Mesenchymal stem cell (in vitro differentiated cells and primary cell): ENCODE measurements around the gene PDE8A.
A peak's percentile ranks its signal among the peaks of the same experiment; 100 is the strongest.

Experiments used
- DNase-seq: peaks from one replicate; pipeline ENCODE4 v3.0.0-alpha.2; 2013
- H2AFZ ChIP-seq: one replicate; pipeline ENCODE4 v1.6.1; 2013; ENCODE audit warnings: low read depth, mild to moderate bottlenecking, control low read depth, inconsistent platforms, low read length, moderate library complexity
- H2AK5ac ChIP-seq: 2 replicates; pipeline ENCODE4 v1.6.1; 2013; ENCODE audit warnings: low read length, moderate library complexity, mild to moderate bottlenecking, inconsistent platforms; ENCODE audit not compliant: severe bottlenecking
- H2BK120ac ChIP-seq: one replicate; pipeline ENCODE4 v1.6.1; 2013; ENCODE audit warnings: low read depth, mild to moderate bottlenecking, inconsistent platforms, low read length, moderate library complexity
- H2BK12ac ChIP-seq, 2 experiments: one replicate each; pipeline ENCODE4 v1.6.1; 2013; ENCODE audit warnings: inconsistent platforms in 2 of 2, low read length in 2 of 2, mild to moderate bottlenecking in 2 of 2, moderate library complexity in 2 of 2, control low read depth in 1 of 2
- H2BK15ac ChIP-seq: one replicate; pipeline ENCODE4 v1.6.1; 2013; ENCODE audit warnings: mild to moderate bottlenecking, low read depth, inconsistent platforms; ENCODE audit not compliant: poor library complexity, severe bottlenecking
- H2BK5ac ChIP-seq: 2 replicates; pipeline ENCODE4 v1.6.1; 2013; ENCODE audit warnings: low read depth, mild to moderate bottlenecking, low read length, control low read depth, inconsistent platforms; ENCODE audit not compliant: poor library complexity, severe bottlenecking
- H3K14ac ChIP-seq, 2 experiments: one replicate each; pipeline ENCODE4 v1.6.1; 2013; ENCODE audit warnings: inconsistent platforms in 2 of 2, low read length in 2 of 2, control low read depth in 1 of 2, mild to moderate bottlenecking in 1 of 2, moderate library complexity in 1 of 2
- H3K18ac ChIP-seq, 2 experiments: one replicate each; pipeline ENCODE4 v1.6.1; 2013; ENCODE audit warnings: inconsistent platforms in 2 of 2, low read length in 2 of 2, control low read depth in 1 of 2, low read depth in 1 of 2, mild to moderate bottlenecking in 1 of 2
- H3K23ac ChIP-seq, 2 experiments: one replicate each; pipeline ENCODE4 v1.6.1; 2013; ENCODE audit warnings: inconsistent platforms in 2 of 2, low read length in 2 of 2, mild to moderate bottlenecking in 2 of 2, moderate library complexity in 2 of 2, control low read depth in 1 of 2
- H3K27ac ChIP-seq: 2 replicates; pipeline ENCODE4 v1.5.1; 2013; ENCODE audit warnings: mild to moderate bottlenecking, moderate library complexity, low read length, control low read depth, inconsistent platforms; ENCODE audit not compliant: poor library complexity, severe bottlenecking
- H3K27me3 ChIP-seq, 2 experiments: 2 replicates each; pipeline versions ENCODE4 v1.6.1 to v1.7.0; 2013; ENCODE audit warnings: low read length in 2 of 2, mild to moderate bottlenecking in 2 of 2, moderate library complexity in 2 of 2, control low read depth in 1 of 2, inconsistent platforms in 1 of 2; ENCODE audit not compliant: control insufficient read depth in 1 of 2, insufficient read depth in 1 of 2
- H3K36me3 ChIP-seq, 2 experiments: 2 replicates each; pipeline versions ENCODE4 v1.6.1 to v1.7.0; 2013; ENCODE audit warnings: low read length in 2 of 2, control low read depth in 1 of 2, inconsistent platforms in 1 of 2, low read depth in 1 of 2, mild to moderate bottlenecking in 1 of 2; ENCODE audit not compliant: insufficient read depth in 2 of 2, control insufficient read depth in 1 of 2
- H3K4ac ChIP-seq, 2 experiments: one replicate each; pipeline ENCODE4 v1.6.1; 2013; ENCODE audit warnings: inconsistent platforms in 2 of 2, low read length in 2 of 2, mild to moderate bottlenecking in 2 of 2, moderate library complexity in 2 of 2, control low read depth in 1 of 2, low read depth in 1 of 2
- H3K4me1 ChIP-seq: 2 replicates; pipeline ENCODE4 v1.6.1; 2013; ENCODE audit warnings: low read depth, low read length, control low read depth; ENCODE audit not compliant: control insufficient read depth, insufficient read depth
- H3K4me2 ChIP-seq: 2 replicates; pipeline ENCODE4 v1.6.1; 2013; ENCODE audit warnings: low read length, mild to moderate bottlenecking, inconsistent platforms; ENCODE audit not compliant: poor library complexity, severe bottlenecking
- H3K4me3 ChIP-seq, 2 experiments: 2 replicates each; pipeline versions ENCODE4 v1.5.1 to v1.7.0; 2013; ENCODE audit warnings: low read length in 2 of 2, mild to moderate bottlenecking in 2 of 2, control low read depth in 1 of 2, low read depth in 1 of 2; ENCODE audit not compliant: insufficient read depth in 1 of 2
- H3K79me1 ChIP-seq: replicated peaks from 2 replicates; pipeline ENCODE4 v1.6.1; 2013; ENCODE audit warnings: mild to moderate bottlenecking, control low read depth, low read length, inconsistent platforms; ENCODE audit not compliant: poor library complexity, severe bottlenecking
- H3K9ac ChIP-seq: 2 replicates; pipeline ENCODE4 v1.7.0; 2013; ENCODE audit warnings: mild to moderate bottlenecking, low read length, moderate library complexity
- H3K9me3 ChIP-seq: 2 replicates; pipeline ENCODE4 v1.7.0; 2013; ENCODE audit warnings: mild to moderate bottlenecking, low read length; ENCODE audit not compliant: control insufficient read depth
- H4K8ac ChIP-seq: one replicate; pipeline ENCODE4 v1.6.1; 2013; ENCODE audit warnings: inconsistent platforms, mild to moderate bottlenecking, low read length, moderate library complexity
- H4K91ac ChIP-seq: one replicate; pipeline ENCODE4 v1.6.1; 2013; ENCODE audit warnings: mild to moderate bottlenecking, low read length, inconsistent platforms
- WGBS: methylation state at CpG from one replicate; pipeline ENCODE4 v1.1.7; 2013; ENCODE audit warnings: mixed read lengths; 5-methylcytosine and 5-hydroxymethylcytosine counted together

The PDE8A gene

GRCh38 chr15:84946772-84947489 lies 34.7 kb upstream of the PDE8A start:
- no peak overlapping the region for H3K9ac ChIP-seq
- H3K79me1 ChIP-seq = no peaks in the 10 kb centered on the region
- peak overlapping the region; percentile 6 for H4K91ac ChIP-seq
- no peak overlapping the region for H2AK5ac ChIP-seq
- H2BK5ac ChIP-seq = no peak overlapping the region
- H3K4me1 ChIP-seq = no peaks in the 10 kb centered on the region
- no peak overlapping the region for H3K23ac ChIP-seq
- H3K27ac ChIP-seq = no peak overlapping the region
- no peak overlapping the region for H4K8ac ChIP-seq
- no peak overlapping the region for H2BK120ac ChIP-seq
- no peaks in the 10 kb centered on the region for H3K27me3 ChIP-seq
- no peaks in the 10 kb centered on the region for H3K9me3 ChIP-seq
- H2BK15ac ChIP-seq = peak overlapping the region; percentile 12
- H3K4me3 ChIP-seq = no peak overlapping the region
- no peak overlapping the region for H3K18ac ChIP-seq
- H3K14ac ChIP-seq = peak overlapping the region in 1 of 2 experiments; percentile 9
- DNase-seq = no peak
- no peak overlapping the region for H3K4ac ChIP-seq
- H3K36me3 ChIP-seq = no peaks in the 10 kb centered on the region
- H2AFZ ChIP-seq = no peak overlapping the region
- no peak overlapping the region for H2BK12ac ChIP-seq
- 89% methylated on average over 5 of the region's 5 CpGs for WGBS
- no peak overlapping the region for H3K4me2 ChIP-seq

- Histone ChIP-seq H3K18ac (no peak overlapping the region), H3K23ac (no peak overlapping the region), H3K4ac (no peak overlapping the region), H2BK120ac (no peak overlapping the region), H3K4me3 (peak overlapping the region in 1 of 2 experiments; percentile 56), H4K8ac (no peak overlapping the region), H3K9ac (peak overlapping the region; percentile 61), H3K14ac (no peak overlapping the region), H3K4me2 (no peak overlapping the region), H3K4me1 (no peaks in the 10 kb centered on the region), H4K91ac (no peak overlapping the region), H2AFZ (no peak overlapping the region), H2BK12ac (no peak overlapping the region), H3K27ac (no peak overlapping the region), H2BK5ac (no peak overlapping the region), H3K79me1 (no peaks in the 10 kb centered on the region), H3K36me3 (no peaks in the 10 kb centered on the region), H2AK5ac (no peak overlapping the region), H2BK15ac (peak overlapping the region; percentile 21), H3K9me3 (no peaks in the 10 kb centered on the region), H3K27me3 (no peaks in the 10 kb centered on the region)
- peak; percentile 72 for DNase-seq
- 74% methylated on average over 4 of the region's 4 CpGs for WGBS
Measured at GRCh38 chr15:84947947-84948830, 33.5 kb upstream of the PDE8A start.

- Histone ChIP-seq H3K18ac (no peak overlapping the region), H2AK5ac (no peak overlapping the region), H3K27ac (no peak overlapping the region), H3K9ac (peak overlapping the region; percentile 61), H3K14ac (no peak overlapping the region), H3K27me3 (no peaks in the 10 kb centered on the region), H2BK12ac (no peak overlapping the region), H3K4me1 (no peaks in the 10 kb centered on the region), H2BK120ac (no peak overlapping the region), H3K4me3 (peak overlapping the region in 1 of 2 experiments; percentile 56), H3K9me3 (no peaks in the 10 kb centered on the region), H3K23ac (no peak overlapping the region), H2BK15ac (no peak overlapping the region), H3K36me3 (no peaks in the 10 kb centered on the region), H3K79me1 (no peaks in the 10 kb centered on the region), H3K4ac (no peak overlapping the region), H4K91ac (no peak overlapping the region), H2AFZ (no peak overlapping the region), H4K8ac (no peak overlapping the region), H2BK5ac (no peak overlapping the region), H3K4me2 (no peak overlapping the region)
- DNase-seq = no peak
- 88% methylated on average over 2 of the region's 2 CpGs for WGBS
Measured at GRCh38 chr15:84949043-84949442, 32.6 kb upstream of the PDE8A start.

GRCh38 chr15:84949845-84950569 lies 31.6 kb upstream of the PDE8A start:
- H3K79me1 ChIP-seq = no peaks in the 10 kb centered on the region
- no peak overlapping the region for H3K18ac ChIP-seq
- H3K4me1 ChIP-seq = no peaks in the 10 kb centered on the region
- H3K4me2 ChIP-seq = no peak overlapping the region
- H2AK5ac ChIP-seq = no peak overlapping the region
- no peak overlapping the region for H2BK120ac ChIP-seq
- no peaks in the 10 kb centered on the region for H3K9me3 ChIP-seq
- no peak overlapping the region for H2AFZ ChIP-seq
- no peak overlapping the region for H3K23ac ChIP-seq
- H4K8ac ChIP-seq = no peak overlapping the region
- no peak overlapping the region for H2BK12ac ChIP-seq
- H4K91ac ChIP-seq = no peak overlapping the region
- no peak overlapping the region for H3K4me3 ChIP-seq
- H3K27me3 ChIP-seq = no peaks in the 10 kb centered on the region
- H3K27ac ChIP-seq = no peak overlapping the region
- no peak overlapping the region for H3K9ac ChIP-seq
- no peaks in the 10 kb centered on the region for H3K36me3 ChIP-seq
- no peak overlapping the region for H3K4ac ChIP-seq
- H2BK15ac ChIP-seq = no peak overlapping the region
- no peak overlapping the region for H2BK5ac ChIP-seq
- no peak for DNase-seq
- WGBS = 83% methylated on average over 7 of the region's 7 CpGs
- H3K14ac ChIP-seq = no peak overlapping the region
